Lower leg skin (tissue), 3 donors: ENCODE measurements around the gene MSTN.

Experiments
- CTCF ChIP-seq, 3 donors: fragments of 450-650 bp; IDR thresholded peaks; one replicate each; pipeline ENCODE4 v1.5.1; 2016; ENCODE audit warnings: antibody characterized with exemption in 3 of 3, mild to moderate bottlenecking in 3 of 3, moderate library complexity in 2 of 3
- POLR2A ChIP-seq, 2 donors: fragments of 450-650 bp; IDR thresholded peaks; one replicate each; pipeline ENCODE4 v1.6.1; 2016 to 2017; ENCODE audit warnings: antibody characterized with exemption in 2 of 2, mild to moderate bottlenecking in 1 of 2, moderate library complexity in 1 of 2

- TF ChIP-seq CTCF (IDR thresholded peaks at IDR 0.05) (no peak), POLR2A (IDR thresholded peaks at IDR 0.05) (no peak)
Observed at GRCh38 chr2:190052307-190052706, 10.2 kb downstream of the MSTN start.
